Measurements from ENCODE around the gene WDR17.

DNA sequence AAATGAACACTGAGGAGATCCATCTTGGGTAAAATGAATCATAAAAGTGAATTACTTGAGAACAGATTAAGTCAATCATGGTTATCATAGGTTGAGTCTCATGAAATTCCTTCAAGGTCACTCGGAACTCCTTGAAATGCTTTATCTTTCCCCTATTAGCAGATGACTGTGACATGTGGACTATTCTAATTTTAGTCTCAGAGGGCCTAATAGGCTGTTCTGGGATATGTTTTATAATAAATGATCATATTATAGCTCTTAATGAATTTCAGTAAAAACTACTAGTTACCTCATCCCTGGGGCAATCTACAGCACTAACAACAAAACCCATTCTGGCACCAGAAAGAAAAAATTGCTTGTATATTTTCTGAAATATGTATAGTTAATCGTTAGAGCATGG, 85.1 kb downstream of the WDR17 start:
- no peak for TF ChIP-seq POLR2AphosphoS5 (IDR thresholded peaks at IDR 0.05)
- TF ChIP-seq, protein P1, sequence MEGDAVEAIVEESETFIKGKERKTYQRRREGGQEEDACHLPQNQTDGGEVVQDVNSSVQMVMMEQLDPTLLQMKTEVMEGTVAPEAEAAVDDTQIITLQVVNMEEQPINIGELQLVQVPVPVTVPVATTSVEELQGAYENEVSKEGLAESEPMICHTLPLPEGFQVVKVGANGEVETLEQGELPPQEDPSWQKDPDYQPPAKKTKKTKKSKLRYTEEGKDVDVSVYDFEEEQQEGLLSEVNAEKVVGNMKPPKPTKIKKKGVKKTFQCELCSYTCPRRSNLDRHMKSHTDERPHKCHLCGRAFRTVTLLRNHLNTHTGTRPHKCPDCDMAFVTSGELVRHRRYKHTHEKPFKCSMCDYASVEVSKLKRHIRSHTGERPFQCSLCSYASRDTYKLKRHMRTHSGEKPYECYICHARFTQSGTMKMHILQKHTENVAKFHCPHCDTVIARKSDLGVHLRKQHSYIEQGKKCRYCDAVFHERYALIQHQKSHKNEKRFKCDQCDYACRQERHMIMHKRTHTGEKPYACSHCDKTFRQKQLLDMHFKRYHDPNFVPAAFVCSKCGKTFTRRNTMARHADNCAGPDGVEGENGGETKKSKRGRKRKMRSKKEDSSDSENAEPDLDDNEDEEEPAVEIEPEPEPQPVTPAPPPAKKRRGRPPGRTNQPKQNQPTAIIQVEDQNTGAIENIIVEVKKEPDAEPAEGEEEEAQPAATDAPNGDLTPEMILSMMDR (IDR thresholded peaks at IDR 0.05), result no peak
- no peak for TF ChIP-seq POLR2A (IDR thresholded peaks at IDR 0.05)
